ENCODE measurements around the gene IGFN1.

- TF ChIP-seq CTCF (IDR thresholded peaks at IDR 0.05; ENCODE audit: extremely low read depth in 1 of 2, insufficient read depth in 1 of 2, low read depth in 1 of 2, low read length in 2 of 2): no peak
- TF ChIP-seq MAX (IDR thresholded peaks at IDR 0.05; ENCODE audit: insufficient read depth, insufficient read length): no peak
- TF ChIP-seq EZH2 (IDR thresholded peaks at IDR 0.05; ENCODE audit: borderline replicate concordance, low read depth, low read length, severe bottlenecking): no peak
- no peak for TF ChIP-seq POLR2A (IDR thresholded peaks at IDR 0.05; ENCODE audit: low read depth, low read length)
These were observed 1.1 kb downstream of the IGFN1 start for GRCh38 chr1:201191653-201192260.

Data from endothelial cell of umbilical vein (primary cell).